Measurements from ENCODE around the gene COX4I2. TPM values are rescaled to one million over a fixed set of nuclear protein-coding genes. Genes with fewer than 3 reads are reported as not detected.
"Not testable (repeated sequence)": the region's sequence is repeated elsewhere in the genome, so short reads cannot be mapped to it uniquely, and the experiment has no call there.

Gene COX4I2
- total RNA-seq, 1 donor from 2014 or later: not detected

DNA sequence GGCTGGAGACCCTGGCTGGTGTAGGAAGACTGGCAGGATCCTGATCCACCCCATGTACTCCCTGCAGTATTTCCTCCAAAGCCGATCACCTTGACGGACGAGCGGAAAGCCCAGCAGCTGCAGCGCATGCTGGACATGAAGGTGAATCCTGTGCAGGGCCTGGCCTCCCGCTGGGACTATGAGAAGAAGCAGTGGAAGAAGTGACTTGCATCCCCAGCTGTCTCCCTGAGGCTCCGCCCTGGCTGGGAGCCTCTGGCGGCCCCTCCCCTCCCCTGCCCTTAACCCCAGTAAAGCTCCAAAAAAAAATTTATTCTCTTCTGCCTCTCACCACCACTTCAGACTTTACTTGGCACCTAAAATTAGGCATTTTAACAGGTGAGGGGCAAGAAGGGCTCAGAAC, 7.0 kb downstream of the COX4I2 start:
- ATAC-seq: no peak
- no peak for DNase-seq (ENCODE audit: low spot score)

DNA sequence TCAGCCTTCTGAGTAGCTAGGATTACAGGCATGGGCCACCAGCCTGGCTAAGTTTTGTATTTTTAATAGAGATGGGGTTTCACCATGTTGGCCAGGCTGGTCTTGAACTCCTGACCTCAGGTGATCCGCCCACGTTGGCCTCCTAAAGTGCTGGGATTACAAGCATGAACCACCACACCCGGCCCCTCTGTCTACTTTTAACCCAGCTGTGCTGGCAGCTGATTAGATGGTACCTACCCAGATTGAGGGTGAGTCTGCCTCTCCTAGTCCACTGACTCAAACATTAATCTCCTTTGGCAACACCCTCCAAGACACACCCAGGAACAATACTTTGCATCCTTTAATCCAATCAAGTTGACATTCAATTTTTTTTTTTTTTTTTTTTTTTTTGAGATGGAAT, 10.4 kb downstream of the COX4I2 start:
- not testable (repeated sequence) for ATAC-seq; DNase-seq (ENCODE audit: low spot score)

DNA sequence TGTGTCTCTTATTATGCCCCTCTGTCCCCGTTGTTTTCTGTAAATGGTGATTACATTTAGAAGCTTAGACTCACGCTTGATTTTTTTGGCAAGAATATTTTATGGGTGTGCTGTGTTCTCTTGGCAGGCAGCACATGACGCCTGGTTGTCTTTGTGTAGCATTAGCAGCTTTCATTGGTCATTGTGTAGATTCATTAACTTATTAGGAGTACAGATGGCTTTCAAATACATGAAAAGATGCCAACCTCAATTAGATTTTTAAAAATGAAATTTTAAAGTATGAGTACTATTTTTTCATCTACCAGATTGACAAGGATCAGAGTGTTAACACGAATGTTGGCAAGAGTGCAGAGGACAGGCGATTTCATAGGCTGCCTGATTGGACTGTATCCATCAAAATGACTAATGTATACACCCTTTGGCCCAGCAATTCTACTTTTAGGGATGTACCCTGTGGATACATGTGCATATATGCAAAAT, 15.2 kb downstream of the COX4I2 start:
- ATAC-seq (no peak), DNase-seq (ENCODE audit: low spot score) (no peak)

GRCh38 chr20:31653561-31653960, 15.8 kb downstream of the COX4I2 start:
- no peak for DNase-seq (ENCODE audit: low spot score)
- no peak for ATAC-seq

DNA sequence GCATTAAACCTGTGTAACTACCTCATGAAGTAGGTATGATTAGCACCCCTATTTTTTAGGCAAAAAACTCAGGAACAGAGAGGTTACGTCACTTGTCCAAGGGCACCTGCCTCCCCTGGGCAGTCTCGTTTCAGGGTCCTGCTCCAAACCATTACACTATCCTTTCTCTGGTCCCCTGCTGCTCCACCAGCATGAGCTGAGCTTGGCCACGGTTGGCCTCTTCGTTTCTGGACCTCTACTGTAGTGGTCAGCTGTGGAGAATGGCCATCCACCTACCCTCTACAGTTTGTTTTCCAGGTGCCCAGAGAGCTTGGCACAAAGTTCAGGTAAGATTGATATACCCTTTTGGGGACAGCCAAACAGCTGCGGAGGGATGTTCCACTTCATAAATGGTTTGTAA, 16.8 kb downstream of the COX4I2 start:
- ATAC-seq (no peak), DNase-seq (ENCODE audit: low spot score) (no peak)

DNA sequence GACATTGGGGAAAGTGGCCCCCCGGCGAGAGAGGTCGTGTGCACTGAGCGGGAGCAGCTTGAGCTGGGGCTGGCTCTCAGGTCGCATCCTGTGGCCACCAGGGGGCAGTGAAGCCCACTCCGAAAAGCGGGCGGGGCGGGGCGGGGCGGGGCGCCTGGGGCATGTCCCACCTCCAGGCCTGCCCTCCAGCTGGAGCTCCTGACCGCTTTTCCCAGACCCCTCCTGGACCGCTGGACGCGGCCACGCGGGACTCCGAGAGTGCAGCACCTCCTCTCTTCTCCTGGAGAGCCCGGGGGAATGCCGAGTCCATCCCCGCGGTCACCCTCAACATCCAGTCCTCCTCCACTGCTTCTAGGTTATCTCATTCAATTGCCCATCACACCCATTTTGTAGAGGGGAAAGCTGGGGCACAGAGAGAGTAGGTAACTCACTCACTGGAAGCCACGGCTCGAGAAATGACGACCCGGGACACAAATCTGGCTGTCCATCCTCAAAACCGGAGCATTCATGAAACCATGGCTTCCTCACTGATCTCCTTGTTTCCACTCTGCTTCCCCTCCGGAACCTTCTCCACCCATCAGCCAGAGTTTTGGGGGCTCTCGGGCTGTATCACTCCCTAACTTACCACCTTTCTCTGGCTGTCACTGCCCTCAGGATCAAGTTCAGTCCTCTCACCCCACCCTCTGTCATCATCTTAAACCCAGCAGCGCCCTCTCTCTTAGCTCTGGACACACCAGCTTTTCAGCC, 24.1 kb downstream of the COX4I2 start:
- peak; percentile 74 for ATAC-seq
- peak; percentile 84 for DNase-seq (ENCODE audit: low spot score)

GRCh38 chr20:31662372-31662854, 24.7 kb downstream of the COX4I2 start:
- no peak for ATAC-seq
- DNase-seq (ENCODE audit: low spot score): no peak

GRCh38 chr20:31663524-31663837, 25.8 kb downstream of the COX4I2 start:
- ATAC-seq: no peak
- no peak for DNase-seq (ENCODE audit: low spot score)

GRCh38 chr20:31663838-31664695, 26.4 kb downstream of the COX4I2 start:
- DNase-seq (ENCODE audit: low spot score): peak; percentile 81
- ATAC-seq: peak; percentile 79

- peak; percentile 72 for ATAC-seq
- DNase-seq (ENCODE audit: low spot score): peak; percentile 66
These were observed 27.1 kb downstream of the COX4I2 start for GRCh38 chr20:31664696-31665354.

DNA sequence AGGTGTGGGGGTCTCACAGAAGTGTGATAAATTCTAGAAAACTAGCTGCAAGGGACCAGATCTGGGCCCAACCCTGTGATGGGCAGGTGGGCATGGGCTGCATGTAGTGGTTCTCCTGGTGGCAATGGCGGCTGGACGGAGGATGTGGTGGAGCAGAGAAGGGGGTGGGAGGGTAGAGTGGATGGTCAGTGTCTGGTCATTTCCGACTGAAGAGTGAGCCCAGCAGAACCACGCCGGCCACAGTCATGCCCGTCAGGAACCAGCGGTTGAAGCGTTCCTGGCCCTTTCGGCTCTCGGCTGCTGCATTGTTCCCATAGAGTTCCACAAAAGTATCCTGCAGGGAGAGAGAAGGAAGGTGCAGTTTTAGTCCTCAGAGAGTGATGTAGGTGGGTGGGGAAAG, 28.0 kb downstream of the COX4I2 start:
- ATAC-seq (no peak), DNase-seq (ENCODE audit: low spot score) (no peak)

DNA sequence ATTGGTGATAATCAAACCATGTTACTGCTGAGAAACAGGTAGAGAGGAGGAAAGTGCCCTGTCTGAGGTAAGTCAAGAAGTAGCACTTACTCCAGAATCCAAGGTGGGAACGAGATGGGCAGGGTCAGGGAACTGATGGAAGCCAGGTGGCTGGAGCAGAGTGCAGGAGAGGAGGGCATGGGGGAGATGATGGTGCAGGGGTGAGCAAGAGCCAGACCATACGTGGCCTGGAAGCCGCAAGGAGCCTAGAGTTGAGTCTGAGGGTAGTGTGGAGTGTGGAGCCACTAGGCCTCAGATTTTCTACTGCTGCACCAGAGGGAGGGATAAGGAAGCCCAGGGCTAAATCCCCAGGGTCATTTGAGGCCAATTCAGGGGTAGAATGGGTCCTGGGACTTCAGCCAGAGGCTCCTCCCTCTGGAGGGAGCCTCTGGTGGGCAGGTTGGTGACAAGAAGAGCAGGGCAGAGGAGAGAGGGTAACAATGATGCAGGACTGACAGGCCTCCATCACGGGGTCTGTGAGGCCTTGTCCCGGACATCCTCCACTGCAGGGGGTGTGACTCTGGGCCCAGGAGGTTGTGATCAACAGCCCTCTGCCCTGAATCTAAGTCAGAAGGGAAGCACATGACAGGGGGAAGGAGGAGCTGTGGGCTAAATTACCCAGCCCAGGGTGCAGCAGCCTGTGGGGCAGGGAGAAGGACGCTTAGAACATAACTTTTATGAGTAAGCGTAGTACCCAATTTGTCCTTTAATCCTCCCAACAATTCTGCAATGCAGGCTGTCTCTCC, 28.7 kb downstream of the COX4I2 start:
- ATAC-seq: no peak

DNA sequence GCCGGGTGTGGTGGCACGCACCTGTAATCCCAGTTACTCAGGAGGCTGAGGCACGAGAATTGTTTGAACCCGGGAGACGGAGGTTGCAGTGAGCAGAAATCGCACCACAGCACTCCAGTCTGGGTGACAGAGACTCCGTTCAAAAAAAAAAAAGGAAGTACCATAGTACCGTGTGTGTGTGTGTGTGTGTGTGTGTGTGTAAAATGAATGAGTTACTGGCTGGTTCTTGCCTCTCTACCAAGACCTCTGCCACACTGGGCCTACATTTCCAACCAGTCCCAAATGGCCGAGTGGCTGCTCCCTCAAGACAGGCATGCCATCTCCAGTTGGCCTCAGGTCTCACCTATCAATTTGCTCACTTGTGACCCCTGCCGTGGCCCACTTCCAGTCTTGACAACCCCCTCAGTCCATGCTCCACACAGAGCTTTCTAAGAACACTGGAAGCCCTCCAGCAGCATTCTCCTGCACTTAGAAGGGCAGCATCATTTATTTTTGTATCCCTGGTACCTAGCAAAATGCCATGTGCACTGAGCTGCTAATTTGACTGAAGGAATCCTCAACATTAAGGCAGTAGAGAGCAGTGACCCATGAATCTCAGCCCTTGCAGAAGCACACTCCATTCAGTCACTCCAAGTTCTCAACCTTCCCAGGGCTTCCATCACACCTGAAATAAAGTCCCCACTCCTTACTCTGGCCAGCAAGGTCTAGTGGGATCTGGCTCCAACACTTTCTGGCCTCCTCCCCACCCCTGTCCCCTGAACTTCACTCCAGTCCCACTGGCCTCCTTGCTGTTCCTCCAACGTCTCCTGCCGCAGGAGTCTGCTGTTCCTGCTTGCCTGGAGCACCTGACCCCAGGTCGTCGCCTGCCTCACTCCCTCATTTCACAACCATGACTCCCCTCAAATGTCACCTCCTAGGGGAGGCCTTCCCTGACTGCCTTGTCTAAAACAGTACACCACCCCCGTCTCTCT, 29.9 kb downstream of the COX4I2 start:
- ATAC-seq (no peak), DNase-seq (ENCODE audit: low spot score) (no peak)

More for the DNA sequence above, 28.7 kb downstream of the COX4I2 start:
- no peak for DNase-seq (ENCODE audit: low spot score)

GRCh38 chr20:31668944-31669343, 31.2 kb downstream of the COX4I2 start:
- DNase-seq (ENCODE audit: low spot score); ATAC-seq: not testable (repeated sequence)

GRCh38 chr20:31669876-31670275, 32.2 kb downstream of the COX4I2 start:
- DNase-seq (ENCODE audit: low spot score) (no peak), ATAC-seq (no peak)

- DNase-seq (ENCODE audit: low spot score) (no peak), ATAC-seq (peak; percentile 36)
These were observed 32.9 kb downstream of the COX4I2 start for GRCh38 chr20:31670371-31671228.

DNA sequence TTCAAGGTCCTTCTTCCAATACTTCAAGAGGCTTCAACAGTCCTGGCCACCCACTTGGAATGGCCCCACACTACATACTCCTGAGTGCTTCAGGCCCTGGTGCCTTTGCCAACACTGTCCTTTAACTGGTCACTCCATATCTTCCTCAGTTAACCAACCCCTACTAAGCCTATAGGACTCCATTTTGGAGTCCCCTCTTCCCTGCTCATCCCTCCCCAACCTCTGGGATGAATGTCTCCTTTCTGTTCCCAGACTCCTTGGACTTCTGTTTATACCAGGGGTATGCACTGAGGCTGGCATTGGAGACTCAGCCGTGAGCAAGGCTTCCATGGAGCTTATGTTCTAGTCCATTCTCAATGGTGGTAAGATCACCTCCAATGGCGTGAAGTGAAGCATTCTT, 33.6 kb downstream of the COX4I2 start:
- no peak for DNase-seq (ENCODE audit: low spot score)
- no peak for ATAC-seq

- no peak for DNase-seq (ENCODE audit: low spot score)
- no peak for ATAC-seq
These were observed 35.7 kb downstream of the COX4I2 start for GRCh38 chr20:31673435-31673834.

Data from left lobe of liver (tissue), 2 donors.